HG02943 (cell line): ENCODE results near the gene IGSF5.

Experiments used
- ATAC-seq: cut with Tn5 transposase; IDR thresholded peaks from one replicate; pipeline ENCODE4 v1.9.1; 2021; ENCODE audit warnings: mild to moderate bottlenecking, low read depth, moderate library complexity; ENCODE audit not compliant: unreplicated experiment

IGSF5 gene

GRCh38 chr21:39812983-39813382, 68.0 kb downstream of the IGSF5 start:
- no peak for ATAC-seq

- no peak for ATAC-seq
These were observed 73.6 kb downstream of the IGSF5 start for GRCh38 chr21:39818557-39818956.

- no peak for ATAC-seq
These were observed 77.1 kb downstream of the IGSF5 start for GRCh38 chr21:39822042-39822441.

- no peak for ATAC-seq
These were observed 80.3 kb downstream of the IGSF5 start for GRCh38 chr21:39825250-39825649.

GRCh38 chr21:39834543-39834942, 89.6 kb downstream of the IGSF5 start:
- ATAC-seq = no peak

GRCh38 chr21:39837861-39838359, 92.9 kb downstream of the IGSF5 start:
- ATAC-seq = no peak

GRCh38 chr21:39840373-39841097, 95.6 kb downstream of the IGSF5 start:
- no peak for ATAC-seq

- no peak for ATAC-seq
These were observed 97.9 kb downstream of the IGSF5 start for GRCh38 chr21:39842741-39843459.

- no peak for ATAC-seq
These were observed 98.5 kb downstream of the IGSF5 start for GRCh38 chr21:39843483-39843882.

- no peak for ATAC-seq
These were observed 98.9 kb downstream of the IGSF5 start for GRCh38 chr21:39843916-39844315.

- no peak for ATAC-seq
These were observed 100.7 kb downstream of the IGSF5 start for GRCh38 chr21:39845571-39846130.

GRCh38 chr21:39847877-39848276, 102.9 kb downstream of the IGSF5 start:
- no peak for ATAC-seq

- no peak for ATAC-seq
These were observed 104.2 kb downstream of the IGSF5 start for GRCh38 chr21:39849014-39849655.

GRCh38 chr21:39850333-39850732, 105.3 kb downstream of the IGSF5 start:
- ATAC-seq = no peak

- ATAC-seq = no peak
These were observed 106.1 kb downstream of the IGSF5 start for GRCh38 chr21:39851002-39851618.
